H9 (cell line): ENCODE results near the gene BCKDHA. TPM values are rescaled to one million over a fixed set of nuclear protein-coding genes. Genes with fewer than 3 reads are reported as not detected.

Experiments
- DNase-seq: peaks from one replicate; pipeline ENCODE4 v3.0.0-alpha.2; 2017
- H2AFZ ChIP-seq: one replicate; pipeline ENCODE4 v1.6.1; 2013; ENCODE audit warnings: mild to moderate bottlenecking, low read length, control low read depth, moderate library complexity
- H2AK5ac ChIP-seq: 2 replicates; pipeline ENCODE4 v1.6.1; 2013; ENCODE audit warnings: low read length, control low read depth, mixed read lengths; ENCODE audit not compliant: insufficient read length
- H2BK120ac ChIP-seq: one replicate; pipeline ENCODE4 v1.6.1; 2013; ENCODE audit warnings: low read depth, mild to moderate bottlenecking, low read length, control low read depth, inconsistent platforms; ENCODE audit not compliant: poor library complexity, severe bottlenecking
- H2BK12ac ChIP-seq: 2 replicates; pipeline ENCODE4 v1.6.1; 2013; ENCODE audit warnings: low read length, control low read depth, mixed read lengths, low read depth; ENCODE audit not compliant: insufficient read length
- H2BK15ac ChIP-seq: 2 replicates; pipeline ENCODE4 v1.6.1; 2013; ENCODE audit warnings: low read depth, low read length, control low read depth
- H2BK20ac ChIP-seq: one replicate; pipeline ENCODE4 v1.6.1; 2013; ENCODE audit warnings: low read depth, mild to moderate bottlenecking, low read length, control low read depth, inconsistent platforms; ENCODE audit not compliant: poor library complexity, severe bottlenecking
- H2BK5ac ChIP-seq: 2 replicates; pipeline ENCODE4 v1.6.1; 2013; ENCODE audit warnings: low read length, control low read depth, mixed read lengths; ENCODE audit not compliant: insufficient read length
- H3K14ac ChIP-seq: 2 replicates; pipeline ENCODE4 v1.6.1; 2013; ENCODE audit warnings: low read length, control low read depth; ENCODE audit not compliant: insufficient read depth
- H3K18ac ChIP-seq: 2 replicates; pipeline ENCODE4 v1.6.1; 2013; ENCODE audit warnings: low read depth, mild to moderate bottlenecking, mixed read lengths, low read length, control low read depth; ENCODE audit not compliant: insufficient read length
- H3K23ac ChIP-seq: 2 replicates; pipeline ENCODE4 v1.6.1; 2013; ENCODE audit warnings: low read length, control low read depth, mixed read lengths, low read depth; ENCODE audit not compliant: insufficient read length
- H3K23me2 ChIP-seq: 2 replicates; pipeline ENCODE4 v1.6.1; 2013; ENCODE audit warnings: low read depth, mild to moderate bottlenecking, mixed read lengths, low read length, control low read depth; ENCODE audit not compliant: insufficient read length, poor library complexity, severe bottlenecking
- H3K27ac ChIP-seq: 2 replicates; pipeline ENCODE4 v1.5.1; 2013; ENCODE audit warnings: low read length, control low read depth, mixed read lengths, low read depth; ENCODE audit not compliant: insufficient read length
- H3K27me3 ChIP-seq: 2 replicates; pipeline ENCODE4 v1.6.1; 2013; ENCODE audit warnings: low read length, control low read depth, inconsistent platforms; ENCODE audit not compliant: insufficient read depth
- H3K4ac ChIP-seq: 2 replicates; pipeline ENCODE4 v1.6.1; 2013; ENCODE audit warnings: low read depth, mild to moderate bottlenecking, control low read depth, inconsistent platforms, low read length, moderate library complexity
- H3K4me1 ChIP-seq: 2 replicates; pipeline ENCODE4 v1.6.1; 2013; ENCODE audit warnings: low read length, control low read depth, inconsistent platforms; ENCODE audit not compliant: insufficient read depth
- H3K4me2 ChIP-seq: 2 replicates; pipeline ENCODE4 v1.6.1; 2013; ENCODE audit warnings: low read length, control low read depth, mixed read lengths; ENCODE audit not compliant: insufficient read length, insufficient read depth
- H3K56ac ChIP-seq: 2 replicates; pipeline ENCODE4 v1.6.1; 2013; ENCODE audit warnings: low read depth, mild to moderate bottlenecking, mixed read lengths, low read length, control low read depth; ENCODE audit not compliant: insufficient read length
- H3K79me1 ChIP-seq: 2 replicates; pipeline ENCODE4 v1.6.1; 2013; ENCODE audit warnings: low read depth, mild to moderate bottlenecking, moderate library complexity, low read length, control low read depth, inconsistent platforms; ENCODE audit not compliant: insufficient read depth, poor library complexity, severe bottlenecking
- H3K79me2 ChIP-seq: 2 replicates; pipeline ENCODE4 v1.6.1; 2013; ENCODE audit warnings: low read length, control low read depth, inconsistent platforms; ENCODE audit not compliant: insufficient read depth
- H3K9ac ChIP-seq: 2 replicates; pipeline ENCODE4 v1.6.1; 2013; ENCODE audit warnings: low read length, control low read depth, mixed read lengths; ENCODE audit not compliant: insufficient read length; ENCODE audit errors: extremely low read depth
- H3K9me3 ChIP-seq: one replicate; pipeline ENCODE4 v1.6.1; 2013; ENCODE audit warnings: low read depth, low read length, inconsistent platforms; ENCODE audit not compliant: control insufficient read depth
- H3T11ph ChIP-seq: one replicate; pipeline ENCODE4 v1.6.1; 2013; ENCODE audit warnings: mild to moderate bottlenecking, low read length, control low read depth, inconsistent platforms
- H4K20me1 ChIP-seq: one replicate; pipeline ENCODE4 v1.6.1; 2013; ENCODE audit not compliant: control insufficient read depth, insufficient read length, insufficient read depth
- H4K5ac ChIP-seq: 2 replicates; pipeline ENCODE4 v1.6.1; 2013; ENCODE audit warnings: low read depth, mild to moderate bottlenecking, mixed read lengths, low read length, control low read depth; ENCODE audit not compliant: insufficient read length
- H4K8ac ChIP-seq: replicated peaks from 2 replicates; pipeline ENCODE4 v1.6.1; 2013; ENCODE audit warnings: low read length, control low read depth, mixed read lengths, low read depth; ENCODE audit not compliant: insufficient read length
- H4K91ac ChIP-seq: 2 replicates; pipeline ENCODE4 v1.6.1; 2013; ENCODE audit warnings: low read depth, mild to moderate bottlenecking, moderate library complexity, mixed read lengths, low read length, control low read depth; ENCODE audit not compliant: insufficient read length
- H3K27ac Mint-ChIP-seq, 3 experiments: 2 replicates in 2 of 3; 3 replicates in 1 of 3; pipeline ENCODE4 v1.8.0; 2020 to 2021; ENCODE audit warnings: mixed read lengths in 3 of 3, mild to moderate bottlenecking in 1 of 3, moderate library complexity in 1 of 3
- H3K27me3 Mint-ChIP-seq: 2 replicates; pipeline ENCODE4 v1.8.0; 2021; ENCODE audit warnings: low read depth, mild to moderate bottlenecking, moderate library complexity, mixed read lengths
- H3K36me3 Mint-ChIP-seq, 3 experiments: 2 replicates in 2 of 3; 3 replicates in 1 of 3; pipeline ENCODE4 v1.8.0; 2020 to 2021; ENCODE audit warnings: low read depth in 3 of 3, mixed read lengths in 3 of 3; ENCODE audit not compliant: insufficient read depth in 1 of 3
- H3K4me1 Mint-ChIP-seq, 2 experiments: 2 replicates each; pipeline ENCODE4 v1.8.0; 2020; ENCODE audit warnings: mixed read lengths in 2 of 2
- H3K4me3 Mint-ChIP-seq, 2 experiments: 2 replicates in 1 of 2; 3 replicates in 1 of 2; pipeline ENCODE4 v1.8.0; 2020 to 2021; ENCODE audit warnings: mild to moderate bottlenecking in 2 of 2, mixed read lengths in 2 of 2, moderate library complexity in 1 of 2
- H3K9me3 Mint-ChIP-seq, 2 experiments: 2 replicates in 1 of 2; 3 replicates in 1 of 2; pipeline ENCODE4 v1.8.0; 2020; ENCODE audit warnings: mild to moderate bottlenecking in 2 of 2, mixed read lengths in 2 of 2, moderate library complexity in 1 of 2
- CTCF ChIP-seq: fragments of 200-600 bp; sonication (generic); conservative IDR thresholded peaks from 3 replicates; pipeline ENCODE4 v1.8.0; 2021; ENCODE audit warnings: antibody characterized with exemption, mild to moderate bottlenecking
- WGBS: extraction: QIAGEN DNeasy Blood & Tissue Kit; methylation state at CpG from one replicate; pipeline ENCODE4 v1.1.7; 2013; ENCODE audit warnings: missing lambda C conversion rate, low lambda C conversion rate, mixed read lengths; ENCODE audit not compliant: insufficient read length; ENCODE audit errors: extremely low coverage; 5-methylcytosine and 5-hydroxymethylcytosine counted together
- total RNA-seq: library from RNA; stranded (reverse); gene quantifications from 2 replicates; pipeline ENCODE4 v1.2.1, GENCODE V29; 2021

The BCKDHA gene
- total RNA-seq, 1 experiment from 2014 or later: 21.1 TPM

- Mint-ChIP-seq H3K4me3 (peak overlapping the region in 1 of 2 experiments; percentile 94; a peak in 1 of 5 replicates), H3K36me3 (no peaks in the 10 kb centered on the region; a peak in 1 of 7 replicates), H3K4me1 (peaks cover 3 to 8% of the 10 kb centered on the region in 2 experiments; a peak in 3 of 4 replicates), H3K27me3 (no peaks in the 10 kb centered on the region; the same call in 1 of the 2 replicates), H3K9me3 (no peaks in the 10 kb centered on the region), H3K27ac (no peak overlapping the region)
- H3K14ac ChIP-seq: no peak overlapping the region
- H3K23ac ChIP-seq: no peak overlapping the region
- DNase-seq: no peak
- H3K9ac ChIP-seq: no peak overlapping the region
- no peak overlapping the region for H4K8ac ChIP-seq
- H3K27me3 ChIP-seq: no peaks in the 10 kb centered on the region
- H3K79me1 ChIP-seq: no peaks in the 10 kb centered on the region
- no peak overlapping the region for H2BK15ac ChIP-seq
- H4K5ac ChIP-seq: no peak overlapping the region
- H2BK12ac ChIP-seq: no peak overlapping the region
- no peak overlapping the region for H2BK20ac ChIP-seq
- H3K4me2 ChIP-seq: no peak overlapping the region
- no peaks in the 10 kb centered on the region for H3K9me3 ChIP-seq
- no peaks in the 10 kb centered on the region for H3K79me2 ChIP-seq
- H2BK5ac ChIP-seq: no peak overlapping the region
- H3T11ph ChIP-seq: no peak overlapping the region
- no peak overlapping the region for H4K91ac ChIP-seq
- H2BK120ac ChIP-seq: no peak overlapping the region
- H3K18ac ChIP-seq: no peak overlapping the region
- TF ChIP-seq CTCF: no peak
- H3K56ac ChIP-seq: no peak overlapping the region
- H2AK5ac ChIP-seq: no peak overlapping the region
- WGBS: no CpG with 5 or more reads among the region's 10 CpGs
- no peak overlapping the region for H3K27ac ChIP-seq
- H4K20me1 ChIP-seq: no peaks in the 10 kb centered on the region
- peaks cover 8% of the 10 kb centered on the region for H3K23me2 ChIP-seq
- H3K4ac ChIP-seq: no peak overlapping the region
- no peak overlapping the region for H2AFZ ChIP-seq
- H3K4me1 ChIP-seq: no peaks in the 10 kb centered on the region
Observed at GRCh38 chr19:41362143-41362847, 35.3 kb upstream of the BCKDHA start.
